Common myeloid progenitor, CD34-positive (primary cell): Measurements from ENCODE around the gene PRELID3B.
A peak's percentile ranks its signal among the peaks of the same experiment; 100 is the strongest.

Source experiments
- CTCF ChIA-PET: fragments of 350-600 bp; sonication (Branson Sonifier 250); formaldehyde crosslinking; loops from one replicate; lab custom pipeline; 2021; ENCODE audit warnings: antibody characterized with exemption; lab: Charles Lee
- POLR2A ChIA-PET: fragments of 350-600 bp; sonication (Branson Sonifier 250); formaldehyde crosslinking; loops from one replicate; lab custom pipeline; 2021; ENCODE audit warnings: antibody characterized with exemption; lab: Charles Lee
- DNase-seq, 3 donors: peaks; one replicate each; pipeline versions ENCODE4 v3.0.0 to v3.0.0-alpha.2; 2013
- H3K27ac ChIP-seq, 2 experiments: 1 replicate in 1 of 2; 2 replicates in 1 of 2; pipeline ENCODE4 v1.7.0; 2013; ENCODE audit warnings: inconsistent platforms in 2 of 2, low read length in 2 of 2, mild to moderate bottlenecking in 2 of 2, low read depth in 1 of 2, moderate library complexity in 1 of 2; ENCODE audit not compliant: severe bottlenecking in 2 of 2, insufficient read depth in 1 of 2, poor library complexity in 1 of 2
- H3K27me3 ChIP-seq, 5 experiments: replicated peaks in 2 of 5; 1 replicate in 3 of 5; 2 replicates in 2 of 5; pipeline versions ENCODE4 v1.6.1 to v1.7.0; 2013; ENCODE audit warnings: low read length in 4 of 5, mild to moderate bottlenecking in 2 of 5, moderate library complexity in 2 of 5, inconsistent platforms in 1 of 5; ENCODE audit not compliant: insufficient read depth in 5 of 5, control insufficient read depth in 4 of 5
- H3K36me3 ChIP-seq, 4 experiments: 1 replicate in 2 of 4; 2 replicates in 2 of 4; pipeline versions ENCODE4 v1.6.1 to v1.7.0; 2013; ENCODE audit warnings: low read length in 3 of 4, control low read depth in 1 of 4, mild to moderate bottlenecking in 1 of 4; ENCODE audit not compliant: control insufficient read depth in 4 of 4, insufficient read depth in 4 of 4
- H3K4me1 ChIP-seq, 4 experiments: 1 replicate in 3 of 4; 2 replicates in 1 of 4; pipeline versions ENCODE4 v1.6.1 to v1.7.1; 2013; ENCODE audit warnings: low read length in 3 of 4, mild to moderate bottlenecking in 3 of 4, control low read depth in 1 of 4, inconsistent platforms in 1 of 4, moderate library complexity in 1 of 4; ENCODE audit not compliant: control insufficient read depth in 4 of 4, insufficient read depth in 4 of 4; ENCODE audit errors: control extremely low read depth in 1 of 4
- H3K4me3 ChIP-seq, 7 experiments: 1 replicate in 4 of 7; 2 replicates in 3 of 7; pipeline versions ENCODE4 v1.5.1 to v1.7.0; 2013; ENCODE audit warnings: mild to moderate bottlenecking in 7 of 7, low read length in 6 of 7, moderate library complexity in 6 of 7, inconsistent platforms in 2 of 7, low read depth in 2 of 7, control low read depth in 1 of 7; ENCODE audit not compliant: insufficient read depth in 4 of 7, control insufficient read depth in 1 of 7; ENCODE audit errors: extremely low read depth in 1 of 7
- H3K9me3 ChIP-seq, 5 experiments: 1 replicate in 4 of 5; 2 replicates in 1 of 5; pipeline versions ENCODE4 v1.6.1 to v1.7.1; 2013; ENCODE audit warnings: low read length in 4 of 5, mild to moderate bottlenecking in 2 of 5, inconsistent platforms in 1 of 5, low read depth in 1 of 5, moderate library complexity in 1 of 5; ENCODE audit not compliant: control insufficient read depth in 4 of 5, insufficient read depth in 2 of 5; ENCODE audit errors: control extremely low read depth in 1 of 5
- WGBS: methylation state at CpG from one replicate; pipeline ENCODE4 v1.1.5; 2013; ENCODE audit not compliant: insufficient coverage; 5-methylcytosine and 5-hydroxymethylcytosine counted together

Gene PRELID3B

GRCh38 chr20:58998656-58999055 lies 43.9 kb downstream of the PRELID3B start:
- ChIA-PET CTCF (no interaction called here), POLR2A (interaction anchor here (0.6 kb wide), 1 partner anchor 20 kb away, joined by 4 read pairs; no protein-coding TSS in a partner anchor)
- peaks cover 12 to 71% (median 55%) of the 10 kb centered on the region in 4 experiments for H3K36me3 ChIP-seq
- no peaks in the 10 kb centered on the region for H3K9me3 ChIP-seq
- H3K4me1 ChIP-seq: peaks cover 0 to 5% (median 1%) of the 10 kb centered on the region in 4 experiments
- WGBS: 97% methylated on average over 9 of the region's 11 CpGs
- no peak for DNase-seq
- H3K27me3 ChIP-seq: no peaks in the 10 kb centered on the region
- no peak overlapping the region for H3K27ac ChIP-seq
- H3K4me3 ChIP-seq: no peak overlapping the region

- H3K27me3 ChIP-seq: no peaks in the 10 kb centered on the region
- ChIA-PET POLR2A (interaction anchor here (0.7 kb wide), 1 partner anchor 9 kb away, joined by 3 read pairs; no protein-coding TSS in a partner anchor), CTCF (interaction anchor here (1.2 kb wide), 1 partner anchor 22 kb away, joined by 3 read pairs; the partner anchor contains the start of gene TUBB1)
- no peak overlapping the region for H3K4me3 ChIP-seq
- no peaks in the 10 kb centered on the region for H3K4me1 ChIP-seq
- H3K36me3 ChIP-seq: peaks cover 20 to 82% (median 62%) of the 10 kb centered on the region in 4 experiments
- no peak overlapping the region for H3K27ac ChIP-seq
- DNase-seq: no peak
- 95% methylated on average over 16 of the region's 24 CpGs for WGBS
- no peaks in the 10 kb centered on the region for H3K9me3 ChIP-seq
These were observed 45.3 kb downstream of the PRELID3B start for GRCh38 chr20:58997141-58997770.

- ChIA-PET POLR2A (interaction anchor here (0.7 kb wide), 1 partner anchor 8 kb away, joined by 3 read pairs; no protein-coding TSS in a partner anchor), CTCF (interaction anchor here (0.8 kb wide), 1 partner anchor 37 kb away, joined by 3 read pairs; no protein-coding TSS in a partner anchor)
- H3K4me3 ChIP-seq: no peak overlapping the region
- H3K9me3 ChIP-seq: no peaks in the 10 kb centered on the region
- H3K27me3 ChIP-seq: no peaks in the 10 kb centered on the region
- no peaks in the 10 kb centered on the region for H3K4me1 ChIP-seq
- WGBS: 97% methylated on average over 11 of the region's 12 CpGs
- DNase-seq: no peak
- peaks cover 23 to 81% (median 61%) of the 10 kb centered on the region in 4 experiments for H3K36me3 ChIP-seq
- no peak overlapping the region for H3K27ac ChIP-seq
These were observed 46.4 kb downstream of the PRELID3B start for GRCh38 chr20:58996226-58996611.

- no peak overlapping the region for H3K4me3 ChIP-seq
- H3K36me3 ChIP-seq: peaks cover 23 to 83% (median 64%) of the 10 kb centered on the region in 4 experiments
- ChIA-PET POLR2A (no interaction called here), CTCF (interaction anchor here (1.7 kb wide), 1 partner anchor 13 kb away, joined by 4 read pairs; no protein-coding TSS in a partner anchor)
- no peak for DNase-seq
- no peaks in the 10 kb centered on the region for H3K9me3 ChIP-seq
- no peaks in the 10 kb centered on the region for H3K4me1 ChIP-seq
- H3K27ac ChIP-seq: no peak overlapping the region
- WGBS: 96% methylated on average over 14 of the region's 18 CpGs
- H3K27me3 ChIP-seq: no peaks in the 10 kb centered on the region
These were observed 46.9 kb downstream of the PRELID3B start for GRCh38 chr20:58995461-58996225.

- CTCF ChIA-PET: interaction anchor here (1.7 kb wide), 1 partner anchor 14 kb away, joined by 4 read pairs; no protein-coding TSS in a partner anchor
- H3K4me3 ChIP-seq: no peak overlapping the region
These were observed 48.0 kb downstream of the PRELID3B start for GRCh38 chr20:58994390-58995159.

GRCh38 chr20:58993332-58994248 lies 49.0 kb downstream of the PRELID3B start:
- H3K4me1 ChIP-seq: no peaks in the 10 kb centered on the region
- no peak overlapping the region for H3K27ac ChIP-seq
- CTCF ChIA-PET: interaction anchor here (0.6 to 1.7 kb wide), 3 partner anchors 10 to 17 kb away, joined by 3 to 4 read pairs (median 3); no protein-coding TSS in a partner anchor
- no peak for DNase-seq
- POLR2A ChIA-PET: no interaction called here
- H3K27me3 ChIP-seq: no peaks in the 10 kb centered on the region
- H3K9me3 ChIP-seq: no peaks in the 10 kb centered on the region
- H3K4me3 ChIP-seq: no peak overlapping the region
- H3K36me3 ChIP-seq: peaks cover 27 to 91% (median 68%) of the 10 kb centered on the region in 4 experiments
- 92% methylated on average over 20 of the region's 23 CpGs for WGBS

More at GRCh38 chr20:58994390-58995159, 48.0 kb downstream of the PRELID3B start:
- POLR2A ChIA-PET: no interaction called here
- Histone ChIP-seq H3K9me3 (no peaks in the 10 kb centered on the region), H3K27ac (peak overlapping the region in 1 of 2 experiments; percentile 5), H3K36me3 (peaks cover 23 to 89% (median 68%) of the 10 kb centered on the region in 4 experiments), H3K4me1 (no peaks in the 10 kb centered on the region), H3K27me3 (no peaks in the 10 kb centered on the region)
- no peak for DNase-seq
- WGBS: 87% methylated on average over 13 of the region's 17 CpGs
